ENCODE results near the gene GTPBP1.

The GTPBP1 gene

DNA sequence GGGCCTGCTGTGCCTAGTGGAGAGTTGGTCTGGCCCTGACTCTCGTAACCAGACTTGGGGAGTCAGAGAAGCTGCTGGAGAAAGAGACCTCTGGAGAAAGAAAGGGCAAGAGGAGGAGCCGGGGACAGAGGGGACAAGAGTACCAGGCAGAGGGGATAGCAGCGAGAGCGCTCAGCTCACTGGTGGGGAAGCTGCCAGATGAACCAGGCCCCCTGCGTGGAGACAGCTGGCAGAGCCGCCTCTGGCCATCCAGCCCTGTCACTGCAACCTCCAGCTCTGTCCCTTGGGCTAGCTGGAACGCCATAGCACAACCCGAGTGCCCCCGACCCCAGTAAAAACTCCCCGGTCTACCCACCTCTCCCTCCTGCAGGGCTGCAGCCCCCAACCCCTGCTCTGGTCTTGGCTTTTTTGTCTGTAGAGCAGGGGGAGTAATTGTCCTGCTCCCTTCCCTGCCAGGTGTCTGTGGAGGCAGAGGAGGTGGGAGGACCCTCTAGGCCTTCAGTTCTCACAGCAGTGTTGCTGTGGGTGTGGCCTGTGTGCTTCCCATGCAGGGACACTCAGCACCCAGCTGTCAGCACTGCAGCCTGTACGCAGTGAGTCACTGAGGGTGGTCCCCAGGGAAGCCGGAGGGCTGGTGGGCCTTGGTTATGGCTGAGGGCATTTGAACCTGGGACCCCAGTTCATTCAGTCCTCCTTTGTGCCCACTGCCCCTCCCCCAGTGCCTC, 54.9 kb downstream of the GTPBP1 start:
- DNase-seq (ENCODE audit: low spot score) = no peak

DNA sequence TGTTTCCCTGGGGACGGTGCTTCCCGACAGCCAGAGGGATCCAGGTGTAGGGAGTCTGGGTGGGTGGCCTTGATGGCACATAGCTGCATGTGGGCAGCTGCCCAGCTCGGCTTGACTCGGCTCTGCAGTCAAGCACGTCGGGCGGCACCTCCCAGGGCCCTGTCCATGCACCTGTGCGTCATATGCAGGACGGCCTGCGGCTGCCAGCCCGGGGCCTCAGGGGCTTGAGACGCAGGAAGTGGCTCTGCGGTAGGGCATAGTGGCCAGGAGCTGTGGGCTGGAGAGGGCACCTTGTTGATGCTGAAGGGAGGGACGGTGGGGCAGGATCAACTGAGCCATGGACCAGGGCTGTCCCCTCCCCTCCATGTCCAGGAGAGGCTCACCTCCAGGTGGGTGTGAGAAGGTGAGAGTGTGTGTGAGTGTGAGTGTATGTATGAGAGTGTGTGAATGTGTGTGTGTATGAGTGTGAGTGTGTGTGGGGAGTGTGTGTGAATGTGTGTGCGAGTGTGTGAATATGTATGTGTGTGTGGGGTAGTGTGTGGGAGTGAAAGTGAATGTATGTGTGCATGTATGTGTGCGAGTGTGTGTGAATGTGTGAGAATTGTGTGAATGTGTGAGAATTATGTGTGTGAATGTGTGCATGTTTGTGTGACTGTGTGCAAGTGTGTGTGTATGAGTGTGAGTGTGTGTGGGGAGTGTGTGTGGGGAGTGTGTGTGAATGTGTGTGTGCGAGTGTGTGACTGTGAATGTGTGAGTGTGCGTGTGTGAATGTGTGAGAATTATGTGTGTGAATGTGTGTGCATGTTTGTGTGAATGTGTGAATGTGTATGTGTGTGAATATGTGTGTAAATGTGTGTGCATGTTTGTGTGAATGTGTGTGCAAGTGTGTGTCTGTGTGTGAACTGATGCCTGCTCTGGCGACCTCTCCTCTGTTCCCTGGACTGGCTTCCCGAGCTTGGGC, 55.7 kb downstream of the GTPBP1 start:
- DNase-seq (ENCODE audit: low spot score) = no peak

DNA sequence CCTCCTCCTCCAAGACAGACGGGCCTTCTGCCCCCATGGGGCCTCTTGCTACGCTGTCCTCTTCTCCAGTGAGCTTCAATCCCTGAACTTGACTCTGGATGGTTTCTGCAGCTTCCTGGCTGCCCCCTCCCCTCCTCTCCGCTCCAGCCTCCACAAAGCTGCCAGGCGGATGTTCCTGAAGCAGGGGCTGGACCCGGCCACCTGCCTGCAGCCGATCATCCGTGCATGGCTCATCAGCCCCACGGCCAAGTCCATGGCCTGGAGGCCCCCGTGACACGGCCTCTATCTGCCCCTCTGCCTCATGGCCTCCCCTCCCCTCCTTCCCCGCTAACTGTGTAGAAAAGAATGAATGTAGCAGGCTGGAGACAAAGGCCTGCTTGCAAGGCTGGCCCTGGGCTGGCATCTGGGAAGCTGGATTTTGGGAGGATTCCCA, 56.8 kb downstream of the GTPBP1 start:
- no peak for DNase-seq (ENCODE audit: low spot score)

DNA sequence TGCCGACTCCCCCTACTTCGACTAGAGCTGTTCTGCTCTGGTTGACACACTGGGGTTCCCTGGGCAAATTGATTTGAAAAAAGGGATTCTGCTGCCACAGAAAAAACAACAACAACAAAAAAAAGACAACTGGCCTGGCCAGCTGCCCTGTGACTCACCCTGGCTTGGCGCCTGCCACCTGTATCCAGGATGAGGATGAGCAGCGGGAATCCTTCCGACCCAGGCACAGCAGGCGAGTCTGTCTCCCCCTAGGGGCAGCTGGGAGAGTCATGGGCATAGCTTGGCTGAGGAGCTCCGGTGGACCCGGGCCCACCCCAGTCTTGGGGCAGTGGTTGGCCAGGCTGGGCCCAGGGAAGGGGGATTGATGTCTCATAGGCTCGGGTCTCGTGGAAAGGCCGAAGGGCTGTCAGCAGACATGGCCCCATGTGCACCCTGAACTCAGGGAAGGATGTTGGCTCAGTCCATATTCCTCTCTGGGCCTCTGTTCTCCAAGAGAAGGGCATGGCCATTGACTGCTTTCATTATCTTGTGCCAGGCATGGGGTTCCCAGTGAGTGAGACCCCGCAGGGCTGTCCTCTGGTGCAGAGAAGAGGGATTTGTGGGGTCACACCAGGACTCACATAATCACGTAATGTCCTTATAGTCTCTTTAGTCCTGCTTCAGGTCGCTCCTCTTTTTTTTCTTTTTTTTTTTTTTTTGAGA, 60.5 kb downstream of the GTPBP1 start:
- DNase-seq (ENCODE audit: low spot score) = peak; percentile 79

DNA sequence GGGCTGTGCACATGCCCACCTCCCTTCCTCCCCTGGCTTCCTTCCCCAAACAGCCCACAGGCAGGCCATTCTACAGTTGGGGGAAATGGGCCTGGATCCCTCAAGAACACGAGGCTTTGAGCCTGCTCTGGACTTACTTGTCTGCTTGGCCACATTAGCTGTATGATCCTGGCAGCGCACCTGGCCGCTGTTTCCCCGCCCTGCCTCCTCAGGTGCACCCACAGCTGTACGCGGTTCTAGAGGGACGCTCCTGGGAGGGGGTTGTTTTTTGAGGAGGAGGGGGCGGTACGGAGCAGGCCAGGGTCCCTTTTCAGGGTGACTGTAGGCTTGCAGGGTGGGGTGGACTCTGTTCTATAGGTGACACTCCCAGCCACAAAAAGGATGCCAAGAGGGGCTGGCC, 61.6 kb downstream of the GTPBP1 start:
- no peak for DNase-seq (ENCODE audit: low spot score)

DNA sequence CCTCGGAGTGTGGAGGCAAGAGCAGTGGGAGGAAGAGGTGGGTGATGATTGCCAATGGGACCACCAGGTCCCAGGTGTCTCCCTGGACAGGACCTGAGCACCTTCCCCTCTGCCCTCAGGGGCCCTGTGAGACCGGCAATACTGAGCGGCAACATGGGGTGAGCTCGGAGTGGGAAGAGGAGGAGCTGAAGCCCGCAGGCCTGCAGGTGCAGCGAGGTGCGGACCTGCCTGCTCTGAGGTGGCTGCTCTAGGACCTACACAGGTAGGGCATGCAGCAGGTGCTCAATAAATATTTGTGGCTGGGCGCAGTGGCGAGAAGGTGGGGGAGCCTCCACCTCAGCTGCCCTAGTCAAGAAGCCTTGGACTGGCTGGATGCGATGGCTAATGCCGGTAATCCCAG, 62.3 kb downstream of the GTPBP1 start:
- DNase-seq (ENCODE audit: low spot score) = no peak

DNA sequence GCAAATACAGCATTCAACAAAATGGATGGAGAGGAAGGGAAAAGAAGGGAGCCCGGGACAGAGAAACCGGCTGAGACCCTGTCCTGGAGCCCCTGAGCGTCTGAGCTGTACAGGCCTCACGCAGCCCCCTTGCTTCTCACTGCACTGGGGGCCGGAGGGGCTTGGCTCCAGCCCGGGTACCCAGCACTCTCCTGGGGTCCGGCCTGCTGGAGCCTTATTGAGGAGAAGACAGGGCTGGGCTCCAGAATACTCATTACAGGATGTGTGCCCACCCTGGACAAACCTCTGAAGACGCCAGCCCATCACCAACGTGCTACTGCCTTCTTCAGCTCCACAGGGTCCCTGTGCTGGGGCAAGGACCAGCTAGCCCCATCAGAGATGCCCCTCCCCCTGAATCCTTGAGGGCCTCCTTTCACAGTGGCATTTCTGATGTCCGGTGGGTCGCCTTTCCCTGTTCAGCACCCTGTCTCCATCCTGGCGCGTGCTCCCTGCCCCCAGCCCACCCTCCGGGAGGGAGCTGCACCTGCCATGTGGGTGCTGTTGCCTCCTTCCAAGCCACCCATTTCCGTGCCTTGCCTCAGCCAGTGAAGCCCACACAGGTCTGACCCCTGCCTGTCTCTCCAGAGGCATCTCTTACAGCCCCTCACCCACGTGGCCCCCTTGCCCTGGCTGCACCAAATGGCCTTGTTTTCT, 64.7 kb downstream of the GTPBP1 start:
- DNase-seq (ENCODE audit: low spot score) = no peak

DNA sequence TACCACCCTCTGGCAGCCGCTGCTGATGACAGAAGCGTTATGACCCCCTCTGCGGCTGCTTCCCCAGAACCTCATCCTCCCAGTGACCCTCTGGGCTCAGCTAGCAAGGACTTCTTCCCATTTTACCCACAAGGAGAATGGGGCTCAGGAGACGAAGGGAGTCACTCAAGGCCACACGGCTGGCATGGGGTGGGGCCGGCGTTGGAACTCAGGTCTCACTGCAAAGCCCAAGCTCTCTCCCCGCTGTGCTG, 66.8 kb downstream of the GTPBP1 start:
- no peak for DNase-seq (ENCODE audit: low spot score)

DNA sequence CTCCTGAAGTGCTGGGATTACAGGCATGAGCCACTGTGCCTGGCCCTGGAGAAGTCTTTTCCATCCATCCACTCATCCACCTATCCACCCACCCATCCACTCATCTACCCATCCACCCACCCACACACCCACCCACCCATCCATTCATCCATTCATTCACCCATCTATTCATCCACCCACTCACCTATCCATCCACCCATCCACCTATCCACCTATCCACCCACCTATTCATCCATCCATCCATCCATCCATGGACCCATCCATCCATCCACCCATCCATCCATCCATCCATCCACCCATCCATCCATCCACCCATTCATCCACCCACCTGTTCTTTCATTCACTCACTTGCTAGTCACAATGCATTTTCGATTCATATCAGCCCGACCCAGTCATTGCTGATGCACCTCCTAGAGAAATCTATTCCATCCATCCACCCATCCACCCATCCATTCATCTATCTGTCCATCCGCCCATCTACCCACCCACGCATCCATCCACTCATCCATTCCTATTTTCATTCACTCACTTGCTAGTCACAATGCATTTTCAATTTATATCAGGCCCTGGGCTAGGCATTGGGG, 67.7 kb downstream of the GTPBP1 start:
- no peak for DNase-seq (ENCODE audit: low spot score)

DNA sequence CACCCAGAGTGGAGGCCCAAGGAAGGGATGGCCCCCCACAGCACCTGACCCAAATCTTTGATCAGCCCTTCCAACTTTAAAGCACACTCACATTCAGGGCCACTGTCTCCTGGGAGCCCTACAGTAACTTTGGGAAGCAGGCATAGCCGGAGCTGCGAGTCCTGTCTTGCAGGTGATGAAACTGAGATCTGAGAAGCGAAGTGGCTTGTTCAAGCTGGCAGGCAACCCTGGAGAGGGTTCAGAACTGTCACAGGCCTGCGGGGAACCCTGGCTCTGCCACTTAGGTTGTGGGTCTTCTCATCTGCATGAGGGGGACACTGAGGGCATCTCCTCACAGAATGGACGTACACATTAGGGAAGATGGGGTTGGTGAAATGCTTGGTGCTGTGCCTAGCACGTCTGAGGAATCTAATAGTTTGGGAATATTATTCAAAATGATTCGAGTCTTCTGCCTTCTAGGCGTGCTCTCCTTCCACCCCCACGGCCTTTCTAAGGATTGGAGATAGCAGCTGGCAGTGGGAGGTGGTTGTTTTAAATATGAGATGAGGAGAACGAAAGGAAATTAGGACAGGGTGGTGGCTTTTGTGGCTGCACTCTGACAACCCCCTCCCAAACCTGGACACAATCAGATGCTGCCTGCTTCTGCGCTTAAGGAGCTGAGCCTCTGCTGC, 68.9 kb downstream of the GTPBP1 start:
- no peak for DNase-seq (ENCODE audit: low spot score)

DNA sequence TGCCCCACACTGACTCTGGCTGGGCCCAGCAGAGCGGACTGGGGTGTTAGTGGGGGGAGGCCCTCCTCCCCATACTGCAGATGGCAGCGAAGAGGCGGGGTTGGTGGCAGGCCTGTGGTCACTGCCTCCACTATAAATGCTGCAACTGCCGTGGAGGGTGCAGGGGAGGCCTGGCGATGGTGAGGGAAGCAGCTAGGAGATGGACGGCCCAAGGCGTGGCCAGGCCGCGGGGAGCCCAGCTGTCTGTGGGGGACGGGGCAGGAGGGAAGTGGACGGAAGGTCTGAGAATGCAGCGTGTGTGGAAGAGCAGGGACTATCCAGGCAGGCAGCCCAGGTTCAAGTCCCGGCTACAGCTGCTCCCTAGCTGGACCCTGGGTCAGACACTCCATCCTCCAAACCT, 69.9 kb downstream of the GTPBP1 start:
- DNase-seq (ENCODE audit: low spot score) = no peak

DNA sequence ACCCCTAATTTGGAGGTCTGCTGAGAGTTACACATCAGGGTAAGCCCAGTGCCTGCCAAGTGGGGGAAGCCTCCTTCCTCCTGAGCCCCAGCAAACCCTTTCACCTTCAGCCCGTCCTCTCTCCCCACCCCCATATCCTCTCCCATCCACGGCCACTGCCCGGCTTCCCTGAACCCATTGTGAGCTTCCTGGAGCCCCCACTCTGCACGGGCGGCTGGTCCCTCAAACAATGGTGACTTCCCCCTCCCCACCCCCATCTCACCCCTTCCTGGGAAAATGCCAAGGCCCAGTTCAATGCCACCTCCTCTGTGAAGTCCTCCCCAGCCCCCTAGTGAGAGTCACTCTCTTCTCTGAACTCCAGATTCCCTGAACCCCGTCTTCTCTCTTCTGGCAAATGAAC, 70.3 kb downstream of the GTPBP1 start:
- no peak for DNase-seq (ENCODE audit: low spot score)

DNA sequence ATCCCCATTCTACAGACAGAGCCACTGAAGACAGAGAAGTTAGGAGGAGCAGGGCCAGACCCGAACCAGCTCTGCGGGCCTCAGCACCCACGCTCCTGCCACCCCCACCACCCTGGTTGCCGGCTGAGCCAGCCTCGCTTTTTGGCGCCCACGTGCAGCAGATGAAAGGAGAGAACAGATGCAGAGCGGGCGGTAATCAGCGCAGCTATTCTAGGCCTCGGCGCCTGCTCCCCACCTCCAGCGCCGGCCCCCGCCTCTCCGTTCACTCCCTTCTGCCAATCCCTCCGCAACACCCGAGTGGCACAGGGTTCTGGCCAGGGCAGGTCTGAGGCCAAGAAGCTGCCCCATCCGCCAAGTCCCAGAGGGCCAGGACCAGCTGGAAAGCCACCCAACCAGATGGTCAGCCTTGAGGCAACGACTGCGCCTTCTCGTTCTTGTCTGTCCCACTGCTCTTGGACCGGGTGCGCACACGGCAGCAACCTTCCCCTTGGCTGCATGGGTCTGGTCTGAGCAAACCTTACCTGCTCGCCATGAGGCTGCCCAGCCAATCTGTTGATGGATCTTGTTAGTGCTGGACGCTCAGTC, 71.4 kb downstream of the GTPBP1 start:
- DNase-seq (ENCODE audit: low spot score) = no peak

DNA sequence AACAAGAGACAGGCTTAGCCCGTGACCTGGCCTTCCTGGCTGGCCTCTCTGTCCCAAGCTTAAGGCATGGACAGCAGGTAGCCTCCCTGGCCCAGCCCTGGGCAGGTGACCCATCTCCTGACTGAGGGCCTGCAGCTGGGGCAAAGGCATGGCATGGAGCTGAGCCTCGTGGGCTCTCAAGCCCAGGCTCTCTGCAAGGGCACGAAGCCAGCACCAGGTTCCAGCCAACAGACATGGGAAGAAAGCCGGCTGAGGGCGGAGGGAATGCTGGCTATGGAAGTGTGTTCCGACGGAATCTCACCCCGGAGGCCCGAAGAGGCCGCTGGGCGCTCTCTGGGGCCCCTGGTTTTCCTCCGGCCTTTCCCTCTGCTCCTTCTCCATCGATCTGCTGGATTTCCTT, 75.3 kb downstream of the GTPBP1 start:
- DNase-seq (ENCODE audit: low spot score) = no peak

DNA sequence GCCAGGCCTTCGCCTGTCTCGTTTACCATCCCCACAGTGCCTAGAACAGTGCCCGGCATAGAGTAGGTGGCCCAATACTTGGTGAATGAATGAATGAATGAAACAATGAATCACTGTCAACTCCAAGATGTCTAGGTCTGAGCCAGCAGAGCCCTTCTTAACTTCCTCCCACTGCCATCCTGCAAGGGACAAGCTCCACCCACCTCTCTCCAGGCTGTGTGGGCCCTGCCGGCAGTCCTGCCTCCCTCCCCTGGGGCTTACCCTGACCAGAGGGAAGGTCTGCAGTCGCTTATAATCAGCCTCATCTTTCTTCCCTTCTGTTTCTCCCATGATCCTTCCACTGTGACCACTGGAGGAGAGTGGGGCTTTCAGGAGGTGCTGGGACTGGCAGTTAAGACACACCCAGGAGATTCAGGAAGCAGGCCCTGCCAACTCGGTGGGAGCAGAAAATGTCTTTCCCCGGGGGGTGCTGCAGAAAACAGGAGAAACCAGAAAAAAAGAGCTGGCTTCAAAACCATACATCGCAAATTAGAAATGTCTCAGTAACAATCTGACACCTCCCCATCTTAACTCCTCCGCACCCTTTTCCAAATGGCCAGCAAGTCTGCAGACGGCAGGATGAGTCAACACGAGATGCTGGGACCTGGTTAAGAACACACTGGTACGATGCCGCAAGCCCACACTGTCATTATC, 76.8 kb downstream of the GTPBP1 start:
- DNase-seq (ENCODE audit: low spot score) = no peak

Measured in ecto neural progenitor cell (in vitro differentiated cells).